Stomach (tissue), 4 donors: ENCODE results near the gene NRG2.

Experiments used
- CTCF ChIP-seq, 7 experiments: fragments of 450-650 bp in 4 of 7; fragments of 200-600 bp in 3 of 7; sonication (generic) in 3 of 7; IDR thresholded peaks; one replicate each; pipeline ENCODE4 v1.5.1; 2016 to 2019; ENCODE audit warnings: antibody characterized with exemption in 7 of 7, control low read depth in 2 of 7, mild to moderate bottlenecking in 1 of 7
- EP300 ChIP-seq: sonication (generic); formaldehyde crosslinking; IDR thresholded peaks from one replicate; pipeline ENCODE4 v1.6.1; 2017; ENCODE audit warnings: antibody characterized with exemption

GRCh38 chr5:139895046-139895445 is 148.1 kb downstream of the NRG2 start:
- no peak for TF ChIP-seq CTCF (IDR thresholded peaks at IDR 0.05)
- TF ChIP-seq EP300: no peak
